BLaER1 (cell line): ENCODE data around the gene UCK1.

Experiments
- H3K27ac ChIP-seq: shearing (Covaris generic); formaldehyde crosslinking; 2 replicates; pipeline ENCODE4 v1.8.1; 2022
- H3K27me3 ChIP-seq: shearing (Covaris generic); formaldehyde crosslinking; 2 replicates; pipeline ENCODE4 v1.8.1; 2022
- H3K36me3 ChIP-seq: shearing (Covaris generic); formaldehyde crosslinking; 2 replicates; pipeline ENCODE4 v1.8.1; 2022
- H3K4me1 ChIP-seq: shearing (Covaris generic); formaldehyde crosslinking; 2 replicates; pipeline ENCODE4 v1.8.1; 2022
- H3K4me2 ChIP-seq: shearing (Covaris generic); formaldehyde crosslinking; 2 replicates; pipeline ENCODE4 v1.8.1; 2022
- H3K4me3 ChIP-seq: shearing (Covaris generic); formaldehyde crosslinking; 2 replicates; pipeline ENCODE4 v1.8.1; 2022
- H3K9ac ChIP-seq: shearing (Covaris generic); formaldehyde crosslinking; 2 replicates; pipeline ENCODE4 v1.8.1; 2022
- H3K9me3 ChIP-seq: shearing (Covaris generic); formaldehyde crosslinking; 2 replicates; pipeline ENCODE4 v1.8.1; 2022
- H4K20me1 ChIP-seq: shearing (Covaris generic); formaldehyde crosslinking; 2 replicates; pipeline ENCODE4 v1.8.1; 2022
- Cebpa-rat ChIP-seq: shearing (Covaris generic); IDR thresholded peaks from 2 replicates; pipeline ENCODE4 v1.8.1; 2022

UCK1 gene

DNA sequence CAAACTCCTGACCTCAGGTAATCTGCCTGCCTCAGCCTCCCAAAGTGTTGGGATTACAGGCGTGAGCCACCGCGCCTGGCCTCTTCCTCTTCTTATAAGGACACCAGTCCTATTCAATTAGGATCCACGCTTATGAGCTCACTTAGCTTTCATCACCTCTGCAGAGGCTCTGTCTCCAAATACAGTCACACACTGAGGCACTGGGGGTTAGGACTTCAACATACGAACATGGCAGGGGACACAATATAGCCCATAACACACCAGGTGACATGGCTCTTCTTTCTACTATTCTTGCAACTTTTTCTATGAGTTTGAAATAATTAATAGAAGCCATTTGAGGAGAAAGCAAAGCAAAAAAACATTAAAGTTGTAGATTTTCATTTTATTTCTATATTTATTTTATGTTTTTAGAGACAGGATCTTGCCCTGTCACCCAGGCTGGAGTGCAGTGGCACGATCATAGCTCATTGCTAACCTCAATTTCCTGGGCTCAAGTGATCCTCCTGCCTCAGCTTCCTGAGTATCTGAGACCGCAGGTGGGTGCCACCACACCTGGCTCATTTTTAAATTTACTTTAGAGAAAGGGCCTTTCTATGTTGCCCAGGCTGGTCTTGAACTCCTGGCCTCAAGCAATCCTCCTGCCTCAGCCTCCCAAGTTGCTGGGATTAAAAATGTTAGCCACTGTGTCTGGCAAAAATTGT lies 8.3 kb upstream of the UCK1 start:
- H3K36me3 ChIP-seq: no peaks in the 10 kb centered on the region
- H3K9ac ChIP-seq: no peak overlapping the region
- H3K4me1 ChIP-seq: peaks cover 32% of the 10 kb centered on the region
- peak overlapping the region; percentile 55 for H3K4me2 ChIP-seq
- peaks cover 3% of the 10 kb centered on the region; the same call in 1 of the 2 replicates for H3K27me3 ChIP-seq
- H3K27ac ChIP-seq: no peak overlapping the region
- H3K4me3 ChIP-seq: no peak overlapping the region
- TF ChIP-seq Cebpa-rat: no peak
- H4K20me1 ChIP-seq: no peaks in the 10 kb centered on the region
- H3K9me3 ChIP-seq: peaks cover 34% of the 10 kb centered on the region

DNA sequence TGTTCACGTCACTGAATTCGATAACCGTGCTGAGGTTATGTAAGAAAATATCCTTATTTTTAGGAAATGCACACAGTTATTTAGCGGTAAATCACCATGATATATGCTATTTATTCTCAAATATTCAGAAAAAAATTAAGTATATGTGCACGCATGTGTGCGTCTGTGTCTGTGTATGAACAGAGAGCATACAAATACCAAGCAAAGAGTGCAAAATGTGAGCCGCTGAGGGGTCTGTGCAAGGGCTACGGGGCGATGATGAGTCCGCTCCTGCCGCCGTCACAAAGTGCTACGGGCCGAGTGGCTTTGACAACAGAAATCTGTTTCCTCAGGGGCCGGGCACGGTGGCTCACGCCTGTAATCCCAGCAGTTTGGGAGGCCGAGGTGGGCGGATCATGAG lies 6.9 kb upstream of the UCK1 start:
- Histone ChIP-seq H3K4me1 (peaks cover 46% of the 10 kb centered on the region), H3K27me3 (no peaks in the 10 kb centered on the region)
- no peak for TF ChIP-seq Cebpa-rat

DNA sequence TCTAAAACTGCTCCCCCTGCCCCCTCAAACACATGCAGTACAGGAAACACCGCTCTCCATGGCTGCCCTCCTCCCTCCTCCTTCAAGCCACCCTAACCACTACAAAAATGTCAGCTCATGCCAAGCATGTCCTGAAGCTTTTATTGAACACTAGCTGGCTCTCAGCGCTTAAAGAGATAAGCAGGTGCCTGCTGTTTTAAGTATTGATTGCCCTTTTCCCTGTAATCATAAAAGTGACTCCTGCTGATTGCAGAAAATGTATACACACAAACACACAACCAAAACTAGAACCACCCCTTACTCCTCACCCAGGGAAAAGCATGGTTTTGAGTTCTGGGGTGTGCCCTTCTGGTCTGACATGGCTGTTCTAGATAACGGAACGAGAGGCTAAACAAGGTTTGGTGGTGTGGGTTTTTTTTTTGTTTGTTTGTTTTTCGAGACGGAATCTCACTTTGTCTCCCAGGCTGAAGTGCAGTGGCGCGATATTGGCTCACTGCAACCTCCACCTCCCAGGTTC lies 3.7 kb upstream of the UCK1 start:
- Histone ChIP-seq H3K9me3 (peaks cover 9% of the 10 kb centered on the region), H3K9ac (peak overlapping the region; percentile 25; the same call in 1 of the 2 replicates), H3K36me3 (peaks cover 3% of the 10 kb centered on the region), H3K27ac (peak overlapping the region; percentile 16; the same call in 1 of the 2 replicates), H3K4me2 (peak overlapping the region; percentile 79), H3K4me1 (peaks cover 65% of the 10 kb centered on the region), H3K27me3 (no peaks in the 10 kb centered on the region), H3K4me3 (peak overlapping the region; percentile 33; the same call in 1 of the 2 replicates), H4K20me1 (peaks cover 8% of the 10 kb centered on the region)
- no peak for TF ChIP-seq Cebpa-rat

More for the DNA sequence above, 6.9 kb upstream of the UCK1 start:
- Histone ChIP-seq H3K36me3 (no peaks in the 10 kb centered on the region), H3K4me2 (no peak overlapping the region), H3K27ac (no peak overlapping the region), H4K20me1 (no peaks in the 10 kb centered on the region), H3K9me3 (peaks cover 20% of the 10 kb centered on the region), H3K4me3 (no peak overlapping the region), H3K9ac (no peak overlapping the region)

DNA sequence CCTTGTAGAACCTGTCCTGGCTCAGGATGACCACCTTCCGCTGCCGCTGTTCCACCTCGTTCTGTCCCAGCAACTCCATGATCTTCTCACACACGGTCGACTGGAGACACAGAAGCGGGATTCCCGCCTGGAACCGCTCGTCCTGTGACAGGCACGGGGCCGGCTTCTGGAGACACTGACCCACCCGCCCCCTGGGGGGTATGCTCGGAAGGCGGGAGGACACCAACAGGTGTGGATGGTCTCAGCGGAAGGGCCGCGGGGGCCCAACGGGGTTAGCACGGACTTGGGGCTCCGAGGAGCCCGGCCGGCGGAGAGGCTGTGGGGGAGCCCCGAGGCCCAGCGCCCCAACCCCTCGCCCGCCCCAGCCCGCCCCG lies 530 bp downstream of the UCK1 start:
- no peak for TF ChIP-seq Cebpa-rat
- peak overlapping the region; percentile 98 for H3K4me2 ChIP-seq
- H3K27me3 ChIP-seq: no peaks in the 10 kb centered on the region
- H3K9me3 ChIP-seq: no peaks in the 10 kb centered on the region
- H3K4me1 ChIP-seq: peaks cover 55% of the 10 kb centered on the region
- peak overlapping the region; percentile 89 for H3K9ac ChIP-seq
- H3K36me3 ChIP-seq: peaks cover 46% of the 10 kb centered on the region
- H4K20me1 ChIP-seq: peaks cover 30% of the 10 kb centered on the region
- H3K27ac ChIP-seq: peak overlapping the region; percentile 89
- H3K4me3 ChIP-seq: peak overlapping the region; percentile 88

DNA sequence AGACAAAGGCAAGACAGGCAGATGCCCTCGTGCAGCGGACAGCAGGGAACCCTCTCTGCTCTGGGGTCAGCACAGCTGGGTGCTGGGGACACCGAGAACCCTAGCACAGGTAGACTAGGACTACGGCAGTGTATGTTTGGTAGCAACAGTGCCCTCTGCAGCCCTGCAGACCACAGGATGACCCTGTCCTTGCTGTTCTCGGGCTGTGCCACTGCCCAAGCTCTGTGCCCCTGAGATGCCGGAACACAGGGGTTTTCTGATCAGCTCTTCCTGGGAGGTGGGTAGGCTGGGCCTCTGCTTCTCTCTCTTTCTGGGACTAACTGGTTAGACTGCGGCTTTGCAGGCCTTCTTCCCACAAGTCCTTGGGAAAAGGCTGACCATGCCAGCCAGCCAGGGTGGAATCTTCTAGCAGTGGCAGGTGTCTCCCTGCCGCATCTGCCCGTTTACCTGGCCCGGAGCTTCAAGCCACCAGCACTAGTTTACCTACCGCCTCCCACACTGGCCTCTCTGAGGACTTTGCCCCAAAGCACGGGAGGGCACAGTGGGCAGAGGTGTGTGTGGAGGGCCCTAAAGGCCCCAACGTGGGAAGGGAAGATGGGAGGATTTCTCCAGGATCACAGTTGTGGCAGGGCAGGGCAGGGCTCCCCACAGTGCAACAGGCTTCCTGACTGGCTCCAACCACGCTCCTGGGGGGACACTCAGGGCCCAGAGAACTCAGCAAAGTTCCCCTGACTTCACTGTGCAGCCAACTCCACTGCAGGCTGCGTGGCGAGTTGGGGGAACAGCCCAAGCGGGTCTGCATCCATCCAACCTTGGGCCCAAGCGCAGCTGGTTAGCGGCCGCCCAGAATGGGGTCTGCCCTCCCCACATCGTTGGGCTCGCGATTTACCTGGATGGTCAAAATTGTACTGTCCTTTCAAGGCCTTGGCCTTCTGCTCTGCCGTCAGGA lies 1.2 kb downstream of the UCK1 start:
- H3K4me1 ChIP-seq: peaks cover 52% of the 10 kb centered on the region
- peak overlapping the region; percentile 88 for H3K4me3 ChIP-seq
- H3K36me3 ChIP-seq: peaks cover 53% of the 10 kb centered on the region
- H3K9ac ChIP-seq: peak overlapping the region; percentile 89
- H4K20me1 ChIP-seq: peaks cover 36% of the 10 kb centered on the region
- H3K9me3 ChIP-seq: no peaks in the 10 kb centered on the region
- peak overlapping the region; percentile 98 for H3K4me2 ChIP-seq
- H3K27ac ChIP-seq: peak overlapping the region; percentile 89
- H3K27me3 ChIP-seq: no peaks in the 10 kb centered on the region
- no peak for TF ChIP-seq Cebpa-rat

DNA sequence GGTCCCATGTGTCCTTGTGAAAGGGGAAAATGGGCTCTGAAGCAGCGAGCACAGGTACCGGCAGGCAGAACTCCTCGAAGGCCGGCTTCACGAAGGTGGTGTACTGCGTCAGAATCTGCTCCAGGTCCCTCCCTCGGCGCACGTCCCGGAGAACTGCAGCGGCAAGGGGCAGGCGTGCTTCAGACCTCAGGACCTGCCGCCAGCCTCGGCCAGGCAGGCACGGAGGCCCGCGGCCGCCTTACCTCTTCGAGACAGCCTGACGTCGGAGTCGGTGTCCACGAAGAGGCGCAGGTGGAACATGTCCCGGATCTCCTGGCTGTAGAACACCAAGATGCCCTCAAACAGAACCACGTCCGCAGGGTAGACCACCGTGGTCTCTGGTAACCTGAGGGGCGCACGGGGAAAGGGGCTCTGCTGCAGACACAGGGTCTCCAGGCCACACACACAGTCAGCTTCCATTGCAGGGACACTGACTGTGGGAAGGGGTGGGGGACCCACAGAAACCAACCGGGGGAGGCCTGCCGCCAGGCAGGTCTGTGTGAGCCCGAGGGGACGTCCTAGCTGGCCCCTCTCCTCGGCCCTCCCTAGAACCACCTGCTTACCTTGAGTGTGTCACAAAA lies 2.1 kb downstream of the UCK1 start:
- no peak overlapping the region for H3K9ac ChIP-seq
- peaks cover 45% of the 10 kb centered on the region for H4K20me1 ChIP-seq
- no peak for TF ChIP-seq Cebpa-rat
- no peaks in the 10 kb centered on the region for H3K27me3 ChIP-seq
- peak overlapping the region; percentile 98; the same call in 1 of the 2 replicates for H3K4me2 ChIP-seq
- peaks cover 52% of the 10 kb centered on the region for H3K4me1 ChIP-seq
- peaks cover 61% of the 10 kb centered on the region for H3K36me3 ChIP-seq
- H3K27ac ChIP-seq: no peak overlapping the region
- H3K4me3 ChIP-seq: no peak overlapping the region
- no peaks in the 10 kb centered on the region for H3K9me3 ChIP-seq

DNA sequence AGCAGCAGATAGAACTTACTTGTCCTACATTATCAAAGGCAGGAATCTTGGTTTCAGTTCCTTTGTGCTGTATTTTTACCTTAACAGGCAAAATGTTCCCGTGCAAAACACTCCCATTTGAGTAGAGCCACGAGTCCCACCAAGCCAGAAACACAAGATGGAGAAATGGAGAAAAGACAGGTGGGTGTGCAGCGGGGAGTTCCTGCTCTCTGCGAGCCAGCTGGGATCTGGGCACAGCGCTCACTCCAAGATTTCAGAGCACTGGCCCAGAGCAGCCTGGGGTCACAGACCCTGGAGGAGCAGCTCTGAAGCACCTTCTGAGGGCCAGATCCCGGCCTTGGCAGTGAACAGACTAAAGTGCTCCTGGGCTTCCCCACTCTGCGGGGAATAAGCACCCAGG lies 2.9 kb downstream of the UCK1 start:
- no peak for TF ChIP-seq Cebpa-rat

DNA sequence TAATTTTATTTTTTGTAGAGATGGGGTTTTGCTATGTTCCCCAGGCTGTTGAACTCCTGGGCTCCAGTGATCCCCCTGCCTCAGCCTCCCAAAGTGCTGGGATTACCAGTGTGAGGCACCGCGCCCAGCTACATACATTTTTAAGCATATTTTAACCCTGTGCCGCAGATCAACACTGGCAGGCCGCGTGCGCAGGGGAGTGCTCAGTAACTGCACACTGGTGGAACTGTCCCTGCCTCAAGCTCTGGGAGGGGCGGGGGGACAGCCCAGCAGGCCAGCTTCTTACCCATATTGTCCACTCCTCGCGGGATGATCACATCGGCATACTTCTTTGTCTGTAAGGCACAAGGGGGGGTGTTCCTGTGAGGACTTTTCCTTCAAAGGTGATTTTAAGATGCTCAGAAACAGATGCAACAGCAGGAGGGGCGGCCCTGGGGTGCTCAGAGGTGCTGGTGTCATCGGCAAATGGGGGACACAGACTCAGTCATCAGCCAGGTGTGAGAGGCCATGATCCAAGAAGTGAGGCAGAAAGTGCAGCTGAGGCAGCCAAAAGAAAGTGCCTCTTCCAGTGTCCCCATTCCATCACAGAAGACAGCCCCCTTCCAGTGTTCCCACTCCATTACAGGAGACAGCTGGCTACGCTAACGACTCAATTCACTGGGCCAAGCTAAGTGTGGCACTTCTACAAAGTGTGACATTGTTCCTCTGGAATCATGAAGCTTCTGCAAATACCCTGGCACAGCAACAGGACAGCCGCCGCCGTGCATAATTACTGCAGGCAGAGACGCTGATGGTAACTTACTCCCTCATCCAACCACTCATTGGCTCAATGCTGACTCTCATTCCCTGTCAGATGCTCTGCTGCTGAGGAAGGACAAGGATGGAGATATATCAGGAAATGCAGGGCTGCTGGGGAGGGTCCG lies 5.2 kb downstream of the UCK1 start:
- no peaks in the 10 kb centered on the region for H3K9me3 ChIP-seq
- H3K4me1 ChIP-seq: peaks cover 47% of the 10 kb centered on the region
- peaks cover 92% of the 10 kb centered on the region for H3K36me3 ChIP-seq
- no peak overlapping the region for H3K9ac ChIP-seq
- H3K27ac ChIP-seq: no peak overlapping the region
- H3K4me2 ChIP-seq: no peak overlapping the region
- H4K20me1 ChIP-seq: peaks cover 61% of the 10 kb centered on the region
- no peaks in the 10 kb centered on the region for H3K27me3 ChIP-seq
- no peak overlapping the region for H3K4me3 ChIP-seq
- no peak for TF ChIP-seq Cebpa-rat

More for the DNA sequence above, 2.9 kb downstream of the UCK1 start:
- no peak overlapping the region for H3K4me3 ChIP-seq
- no peak overlapping the region for H3K9ac ChIP-seq
- no peaks in the 10 kb centered on the region for H3K27me3 ChIP-seq
- no peak overlapping the region for H3K27ac ChIP-seq
- no peak overlapping the region for H3K4me2 ChIP-seq
- H3K36me3 ChIP-seq: peaks cover 69% of the 10 kb centered on the region
- peaks cover 53% of the 10 kb centered on the region for H4K20me1 ChIP-seq
- H3K9me3 ChIP-seq: no peaks in the 10 kb centered on the region
- peaks cover 53% of the 10 kb centered on the region for H3K4me1 ChIP-seq
